MM.1S (cell line): Measurements from ENCODE around the gene ARHGAP32.

Source experiments
- EZH2 ChIP-seq: fragments of 300-600 bp; sonication (generic); optimal IDR thresholded peaks from 2 replicates; pipeline ENCODE3; 2017; ENCODE audit warnings: low read depth, mild to moderate bottlenecking, antibody characterized with exemption, low read length, mixed read lengths
- EZH2phosphoT487 ChIP-seq: fragments of 300-600 bp; sonication (generic); IDR thresholded peaks from 2 replicates; pipeline ENCODE4 v1.6.1; 2018; ENCODE audit warnings: antibody characterized with exemption, low read length
- TF ChIP-seq, protein P1 (sequence below): fragments of 300-600 bp; sonication (generic); IDR thresholded peaks from 2 replicates; pipeline ENCODE4 v1.5.1; 2016; ENCODE audit warnings: antibody characterized with exemption, low read length, mixed read lengths

DNA sequence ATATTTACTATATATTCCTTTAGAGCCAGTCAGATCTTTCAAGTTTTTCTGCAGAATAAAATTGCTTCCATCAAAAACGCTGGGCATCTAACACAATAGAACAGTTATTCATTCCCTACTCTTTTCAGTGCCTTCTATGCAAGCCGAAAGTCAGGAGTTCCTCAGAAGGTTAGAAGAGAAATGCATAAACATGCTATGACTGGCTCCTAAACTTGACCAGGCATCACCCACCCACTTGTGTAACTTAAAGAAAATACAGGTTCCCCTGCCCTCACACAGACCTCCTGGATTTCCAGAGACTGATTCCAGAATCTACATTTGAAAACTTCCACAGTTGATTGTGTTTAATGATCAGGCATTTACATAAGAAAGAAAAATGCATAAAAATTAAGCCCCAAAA, 19.3 kb upstream of the ARHGAP32 start:
- TF ChIP-seq, protein P1, sequence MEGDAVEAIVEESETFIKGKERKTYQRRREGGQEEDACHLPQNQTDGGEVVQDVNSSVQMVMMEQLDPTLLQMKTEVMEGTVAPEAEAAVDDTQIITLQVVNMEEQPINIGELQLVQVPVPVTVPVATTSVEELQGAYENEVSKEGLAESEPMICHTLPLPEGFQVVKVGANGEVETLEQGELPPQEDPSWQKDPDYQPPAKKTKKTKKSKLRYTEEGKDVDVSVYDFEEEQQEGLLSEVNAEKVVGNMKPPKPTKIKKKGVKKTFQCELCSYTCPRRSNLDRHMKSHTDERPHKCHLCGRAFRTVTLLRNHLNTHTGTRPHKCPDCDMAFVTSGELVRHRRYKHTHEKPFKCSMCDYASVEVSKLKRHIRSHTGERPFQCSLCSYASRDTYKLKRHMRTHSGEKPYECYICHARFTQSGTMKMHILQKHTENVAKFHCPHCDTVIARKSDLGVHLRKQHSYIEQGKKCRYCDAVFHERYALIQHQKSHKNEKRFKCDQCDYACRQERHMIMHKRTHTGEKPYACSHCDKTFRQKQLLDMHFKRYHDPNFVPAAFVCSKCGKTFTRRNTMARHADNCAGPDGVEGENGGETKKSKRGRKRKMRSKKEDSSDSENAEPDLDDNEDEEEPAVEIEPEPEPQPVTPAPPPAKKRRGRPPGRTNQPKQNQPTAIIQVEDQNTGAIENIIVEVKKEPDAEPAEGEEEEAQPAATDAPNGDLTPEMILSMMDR: no peak
- TF ChIP-seq EZH2 (no peak), EZH2phosphoT487 (no peak)
